GM19025 (cell line): ENCODE data around the gene RFC2.
"Not testable (repeated sequence)": the region's sequence is repeated elsewhere in the genome, so short reads cannot be mapped to it uniquely, and the experiment has no call there.

Experiments
- ATAC-seq: cut with Tn5 transposase; IDR thresholded peaks from one replicate; pipeline ENCODE4 v1.9.1; 2021; ENCODE audit warnings: mild to moderate bottlenecking, low read depth, moderate library complexity; ENCODE audit not compliant: unreplicated experiment

The RFC2 gene

GRCh38 chr7:74195139-74195860 lies 58.9 kb downstream of the RFC2 start:
- ATAC-seq, result not testable (repeated sequence)

- no peak for ATAC-seq
These were observed 59.5 kb downstream of the RFC2 start for GRCh38 chr7:74194686-74195085.

- ATAC-seq, result no peak
These were observed 60.3 kb downstream of the RFC2 start for GRCh38 chr7:74193913-74194312.

- no peak for ATAC-seq
These were observed 61.1 kb downstream of the RFC2 start for GRCh38 chr7:74193054-74193453.

GRCh38 chr7:74191231-74191630 lies 63.0 kb downstream of the RFC2 start:
- ATAC-seq, result no peak

GRCh38 chr7:74190259-74190658 lies 63.9 kb downstream of the RFC2 start:
- no peak for ATAC-seq

GRCh38 chr7:74187915-74188675 lies 66.1 kb downstream of the RFC2 start:
- ATAC-seq, result no peak

- no peak for ATAC-seq
These were observed 68.6 kb downstream of the RFC2 start for GRCh38 chr7:74185636-74186035.

- ATAC-seq, result no peak
These were observed 69.2 kb downstream of the RFC2 start for GRCh38 chr7:74185016-74185415.

GRCh38 chr7:74183653-74184450 lies 70.3 kb downstream of the RFC2 start:
- no peak for ATAC-seq

GRCh38 chr7:74183142-74183541 lies 71.1 kb downstream of the RFC2 start:
- no peak for ATAC-seq

GRCh38 chr7:74182453-74183090 lies 71.6 kb downstream of the RFC2 start:
- ATAC-seq, result no peak

- ATAC-seq, result no peak
These were observed 72.4 kb downstream of the RFC2 start for GRCh38 chr7:74181821-74182220.
